ENCODE measurements around the gene NPAS3. TPM values are rescaled to one million over a fixed set of nuclear protein-coding genes. Genes with fewer than 3 reads are reported as not detected.

Gene NPAS3
- total RNA-seq, 2 experiments from 2014 or later = not detected

GRCh38 chr14:33545696-33546095 is 607.0 kb downstream of the NPAS3 start:
- H3K4me3 Mint-ChIP-seq = no peak overlapping the region
- CTCF ChIA-PET = no interaction called here
- no peak overlapping the region for H3K27ac Mint-ChIP-seq
- no peaks in the 10 kb centered on the region for H3K4me1 Mint-ChIP-seq (ENCODE audit: low read depth)
- no peaks in the 10 kb centered on the region for H3K9me3 Mint-ChIP-seq
- DNase-seq = no peak
- H3K27me3 Mint-ChIP-seq = no peaks in the 10 kb centered on the region
- POLR2A ChIA-PET = no interaction called here
- ATAC-seq = no peak
- H3K36me3 Mint-ChIP-seq (ENCODE audit: low read depth) = no peaks in the 10 kb centered on the region
- TF ChIP-seq CTCF (IDR thresholded peaks at IDR 0.05) = no peak
- intact Hi-C loops (cut with micrococcal nuclease) = no loop called here

GRCh38 chr14:33548606-33549005 is 609.9 kb downstream of the NPAS3 start:
- Mint-ChIP-seq H3K4me1 (ENCODE audit: low read depth) (no peaks in the 10 kb centered on the region), H3K27ac (no peak overlapping the region), H3K4me3 (no peak overlapping the region), H3K27me3 (no peaks in the 10 kb centered on the region), H3K9me3 (no peaks in the 10 kb centered on the region), H3K36me3 (ENCODE audit: low read depth) (no peaks in the 10 kb centered on the region)
- intact Hi-C loops (cut with micrococcal nuclease) = no loop called here
- CTCF ChIA-PET = no interaction called here
- no peak for TF ChIP-seq CTCF (IDR thresholded peaks at IDR 0.05)
- ATAC-seq = no peak
- no peak for DNase-seq
- POLR2A ChIA-PET = no interaction called here

GRCh38 chr14:33551963-33552362 is 613.3 kb downstream of the NPAS3 start:
- ChIA-PET CTCF (no interaction called here), POLR2A (no interaction called here)
- no peak for ATAC-seq
- no peaks in the 10 kb centered on the region for H3K27me3 Mint-ChIP-seq
- no peak overlapping the region for H3K27ac Mint-ChIP-seq
- no peaks in the 10 kb centered on the region for H3K9me3 Mint-ChIP-seq
- no peak overlapping the region for H3K4me3 Mint-ChIP-seq
- H3K36me3 Mint-ChIP-seq (ENCODE audit: low read depth) = no peaks in the 10 kb centered on the region
- intact Hi-C loops (cut with micrococcal nuclease) = no loop called here
- DNase-seq = no peak
- TF ChIP-seq CTCF (IDR thresholded peaks at IDR 0.05) = no peak
- H3K4me1 Mint-ChIP-seq (ENCODE audit: low read depth) = no peaks in the 10 kb centered on the region

- POLR2A ChIA-PET = no interaction called here
- CTCF ChIA-PET = no interaction called here
- Mint-ChIP-seq H3K4me3 (no peak overlapping the region), H3K9me3 (no peaks in the 10 kb centered on the region), H3K4me1 (ENCODE audit: low read depth) (no peaks in the 10 kb centered on the region), H3K27ac (no peak overlapping the region), H3K27me3 (no peaks in the 10 kb centered on the region), H3K36me3 (ENCODE audit: low read depth) (no peaks in the 10 kb centered on the region)
- DNase-seq (no peak), ATAC-seq (no peak)
- no peak for TF ChIP-seq CTCF (IDR thresholded peaks at IDR 0.05)
- intact Hi-C loops (cut with micrococcal nuclease) = no loop called here
These were observed 615.1 kb downstream of the NPAS3 start for GRCh38 chr14:33553706-33554278.

GRCh38 chr14:33554988-33555387 is 616.3 kb downstream of the NPAS3 start:
- CTCF ChIA-PET = no interaction called here
- H3K4me3 Mint-ChIP-seq = no peak overlapping the region
- intact Hi-C loops (cut with micrococcal nuclease) = no loop called here
- H3K9me3 Mint-ChIP-seq = no peaks in the 10 kb centered on the region
- ATAC-seq = no peak
- DNase-seq = no peak
- no peak for TF ChIP-seq CTCF (IDR thresholded peaks at IDR 0.05)
- no peaks in the 10 kb centered on the region for H3K36me3 Mint-ChIP-seq (ENCODE audit: low read depth)
- no peak overlapping the region for H3K27ac Mint-ChIP-seq
- POLR2A ChIA-PET = no interaction called here
- H3K27me3 Mint-ChIP-seq = no peaks in the 10 kb centered on the region
- H3K4me1 Mint-ChIP-seq (ENCODE audit: low read depth) = no peaks in the 10 kb centered on the region

Data from activated CD8-positive, alpha-beta T cell treated with anti-CD3 and anti-CD28 coated beads for 36 hours (primary cell).